ENCODE data around the gene IFITM2. TPM values are rescaled to one million over a fixed set of nuclear protein-coding genes. Genes with fewer than 3 reads are reported as not detected.

The IFITM2 gene
- polyA plus RNA-seq, 1 donor (not counting 4 experiments of a cell fraction or from before 2014, with no cell fraction given) = 83.0 TPM

DNA sequence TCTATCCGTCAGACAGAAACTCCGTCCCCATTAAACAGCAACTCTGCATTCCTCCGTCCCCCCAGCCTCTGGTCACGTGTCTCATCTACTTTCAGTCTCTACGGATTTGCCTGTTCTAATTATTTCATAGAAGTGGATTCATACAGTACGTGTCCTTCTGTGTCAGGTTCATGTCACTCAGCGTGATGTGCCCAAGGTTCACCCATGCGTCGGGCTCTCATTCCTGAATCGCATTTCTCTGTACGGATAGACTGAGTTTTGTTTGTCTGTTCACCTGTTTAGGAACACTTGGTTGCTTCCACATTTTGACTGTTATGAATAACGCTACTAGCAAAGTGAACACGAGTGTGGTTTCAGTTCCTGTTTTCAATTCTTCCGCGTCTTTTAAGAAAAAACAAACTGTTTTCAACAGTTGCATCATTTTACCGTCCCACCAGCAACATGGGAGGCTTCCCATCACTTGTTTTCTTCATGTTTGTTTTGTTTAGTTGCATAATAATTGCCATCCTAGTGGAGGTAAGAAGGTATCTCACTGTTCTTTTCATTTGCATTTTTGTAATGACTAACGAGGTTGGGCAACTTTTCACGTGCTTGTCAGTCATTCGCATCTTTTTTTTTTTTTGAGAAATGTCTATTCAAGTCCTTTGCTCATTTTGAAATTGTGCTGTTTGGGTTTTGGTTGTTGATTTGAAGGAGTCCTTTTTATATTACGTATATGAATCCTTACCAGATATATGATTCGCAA is 38.3 kb upstream of the IFITM2 start:
- H3K9ac ChIP-seq (ENCODE audit: control insufficient read depth, extremely low read depth, insufficient read depth, low read length) = no peak overlapping the region
- H3K4me3 ChIP-seq (ENCODE audit: control insufficient read depth in 2 of 3, extremely low read depth in 1 of 3, insufficient read depth in 2 of 3, low read depth in 1 of 3, low read length in 3 of 3) = no peak overlapping the region
- no peak for FAIRE-seq
- H3K27me3 ChIP-seq (ENCODE audit: control insufficient read depth, extremely low read depth, insufficient read depth, low read length) = peaks cover 6% of the 10 kb centered on the region
- no peaks in the 10 kb centered on the region for H3K79me2 ChIP-seq (ENCODE audit: control insufficient read depth, insufficient read depth, low read length)
- no peaks in the 10 kb centered on the region for H3K36me3 ChIP-seq (ENCODE audit: control insufficient read depth in 2 of 2, extremely low read depth in 1 of 2, insufficient read depth in 2 of 2, low read length in 2 of 2)
- H3K27ac ChIP-seq (ENCODE audit: control insufficient read depth, insufficient read depth, low read length) = peak overlapping the region; percentile 36
- H3K4me1 ChIP-seq (ENCODE audit: control insufficient read depth, extremely low read depth, insufficient read depth, low read length) = peaks cover 7% of the 10 kb centered on the region
- TF ChIP-seq, protein P1, sequence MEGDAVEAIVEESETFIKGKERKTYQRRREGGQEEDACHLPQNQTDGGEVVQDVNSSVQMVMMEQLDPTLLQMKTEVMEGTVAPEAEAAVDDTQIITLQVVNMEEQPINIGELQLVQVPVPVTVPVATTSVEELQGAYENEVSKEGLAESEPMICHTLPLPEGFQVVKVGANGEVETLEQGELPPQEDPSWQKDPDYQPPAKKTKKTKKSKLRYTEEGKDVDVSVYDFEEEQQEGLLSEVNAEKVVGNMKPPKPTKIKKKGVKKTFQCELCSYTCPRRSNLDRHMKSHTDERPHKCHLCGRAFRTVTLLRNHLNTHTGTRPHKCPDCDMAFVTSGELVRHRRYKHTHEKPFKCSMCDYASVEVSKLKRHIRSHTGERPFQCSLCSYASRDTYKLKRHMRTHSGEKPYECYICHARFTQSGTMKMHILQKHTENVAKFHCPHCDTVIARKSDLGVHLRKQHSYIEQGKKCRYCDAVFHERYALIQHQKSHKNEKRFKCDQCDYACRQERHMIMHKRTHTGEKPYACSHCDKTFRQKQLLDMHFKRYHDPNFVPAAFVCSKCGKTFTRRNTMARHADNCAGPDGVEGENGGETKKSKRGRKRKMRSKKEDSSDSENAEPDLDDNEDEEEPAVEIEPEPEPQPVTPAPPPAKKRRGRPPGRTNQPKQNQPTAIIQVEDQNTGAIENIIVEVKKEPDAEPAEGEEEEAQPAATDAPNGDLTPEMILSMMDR (optimal IDR thresholded peaks at IDR 0.05 in 1 of 3, IDR thresholded peaks at IDR 0.05 in 1 of 3, conservative IDR thresholded peaks at IDR 0.05 in 1 of 3; ENCODE audit: extremely low read depth in 1 of 3, insufficient read depth in 2 of 3, low read length in 3 of 3) = peak in 2 of 3 experiments; percentile 18 to 39
- no peak for TF ChIP-seq EZH2 (IDR thresholded peaks at IDR 0.05; ENCODE audit: low read length)
- peak overlapping the region; percentile 54 for H3K4me2 ChIP-seq (ENCODE audit: control insufficient read depth, extremely low read depth, insufficient read depth, low read depth, low read length)
- H3K9me3 ChIP-seq (ENCODE audit: control insufficient read depth, low read depth, low read length) = no peaks in the 10 kb centered on the region
- no peaks in the 10 kb centered on the region for H4K20me1 ChIP-seq (ENCODE audit: control insufficient read depth, extremely low read depth, insufficient read depth, low read length)
- H3K9me1 ChIP-seq (ENCODE audit: control insufficient read depth, extremely low read depth, insufficient read depth, low read length) = no peaks in the 10 kb centered on the region
- dilution Hi-C loops (cut with MboI; ENCODE audit: extremely low pct_ligation_motif_present, low sequenced_read_pairs) = no loop called here
- no peak for DNase-seq (ENCODE audit: low read depth, low spot score)
- no peak overlapping the region for H2AFZ ChIP-seq (ENCODE audit: control insufficient read depth, low read length)

DNA sequence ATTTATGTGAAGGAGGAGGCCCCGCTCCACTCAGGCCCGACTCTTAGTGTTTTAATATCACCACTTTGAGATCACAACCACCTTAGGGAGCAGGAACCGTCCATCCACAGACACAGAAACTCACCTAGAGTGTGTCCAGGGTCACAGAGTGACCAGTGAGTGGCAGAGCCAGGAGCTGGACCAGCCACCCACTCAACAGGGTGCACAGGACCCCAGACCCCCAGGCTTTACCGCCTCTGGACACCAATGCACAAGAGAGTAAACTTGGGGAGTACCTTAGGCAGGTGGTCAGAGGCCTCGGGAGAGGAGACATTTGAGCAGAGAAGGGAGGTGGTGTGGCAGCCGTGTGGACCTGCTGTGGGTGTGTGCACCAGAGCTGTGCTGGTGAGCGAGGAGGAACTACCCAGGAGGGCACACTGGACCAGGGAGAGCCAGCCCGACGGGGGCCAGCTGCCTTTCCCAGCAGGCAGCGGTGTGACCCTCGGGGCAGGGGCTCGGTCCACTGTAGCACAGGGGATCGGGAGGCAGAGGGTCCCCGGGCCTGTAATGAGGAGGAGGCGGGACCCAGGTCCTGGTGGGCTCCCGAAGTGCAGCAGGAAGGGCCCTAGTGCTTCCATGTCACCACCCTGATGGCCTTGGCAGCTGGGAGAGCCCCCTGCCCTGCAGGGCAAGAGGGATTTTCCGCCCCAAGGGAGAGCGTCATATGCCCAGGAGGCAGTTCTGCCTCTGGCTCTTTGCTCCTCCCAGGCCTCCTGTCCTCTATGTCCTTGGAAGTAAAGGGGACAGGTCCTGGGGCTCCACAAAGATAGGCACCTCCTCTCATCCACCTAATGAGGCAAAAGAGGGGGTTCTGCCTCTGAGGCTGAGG is 36.9 kb upstream of the IFITM2 start:
- Histone ChIP-seq H3K4me1 (ENCODE audit: control insufficient read depth, extremely low read depth, insufficient read depth, low read length) (peaks cover 7% of the 10 kb centered on the region), H3K9me3 (ENCODE audit: control insufficient read depth, low read depth, low read length) (no peaks in the 10 kb centered on the region), H3K79me2 (ENCODE audit: control insufficient read depth, insufficient read depth, low read length) (no peaks in the 10 kb centered on the region), H3K9me1 (ENCODE audit: control insufficient read depth, extremely low read depth, insufficient read depth, low read length) (no peaks in the 10 kb centered on the region), H3K27ac (ENCODE audit: control insufficient read depth, insufficient read depth, low read length) (no peak overlapping the region), H3K4me2 (ENCODE audit: control insufficient read depth, extremely low read depth, insufficient read depth, low read depth, low read length) (no peak overlapping the region), H2AFZ (ENCODE audit: control insufficient read depth, low read length) (no peak overlapping the region), H3K4me3 (ENCODE audit: control insufficient read depth in 2 of 3, extremely low read depth in 1 of 3, insufficient read depth in 2 of 3, low read depth in 1 of 3, low read length in 3 of 3) (no peak overlapping the region), H3K36me3 (ENCODE audit: control insufficient read depth in 2 of 2, extremely low read depth in 1 of 2, insufficient read depth in 2 of 2, low read length in 2 of 2) (no peaks in the 10 kb centered on the region), H4K20me1 (ENCODE audit: control insufficient read depth, extremely low read depth, insufficient read depth, low read length) (no peaks in the 10 kb centered on the region), H3K9ac (ENCODE audit: control insufficient read depth, extremely low read depth, insufficient read depth, low read length) (no peak overlapping the region), H3K27me3 (ENCODE audit: control insufficient read depth, extremely low read depth, insufficient read depth, low read length) (peaks cover 6% of the 10 kb centered on the region)
- FAIRE-seq = no peak
- dilution Hi-C loops (cut with MboI; ENCODE audit: extremely low pct_ligation_motif_present, low sequenced_read_pairs) = no loop called here
- TF ChIP-seq, protein P1 (optimal IDR thresholded peaks at IDR 0.05 in 1 of 3, IDR thresholded peaks at IDR 0.05 in 1 of 3, conservative IDR thresholded peaks at IDR 0.05 in 1 of 3; ENCODE audit: extremely low read depth in 1 of 3, insufficient read depth in 2 of 3, low read length in 3 of 3) = no peak
- no peak for TF ChIP-seq EZH2 (IDR thresholded peaks at IDR 0.05; ENCODE audit: low read length)
- no peak for DNase-seq (ENCODE audit: low read depth, low spot score)
